IPS DF 6.9 (cell line): ENCODE measurements around the gene CRISPLD2.

Experiments used
- DNase-seq: peaks from one replicate; pipeline ENCODE4 v3.0.0-alpha.2; 2013; ENCODE audit warnings: low read depth, low spot score
- H3K27ac ChIP-seq: one replicate; pipeline ENCODE4 v1.5.1; 2013; ENCODE audit warnings: low read length, control low read depth
- H3K27me3 ChIP-seq: 2 replicates; pipeline ENCODE4 v1.6.1; 2013; ENCODE audit warnings: mild to moderate bottlenecking, low read length; ENCODE audit not compliant: control insufficient read depth, insufficient read depth
- H3K36me3 ChIP-seq: 2 replicates; pipeline ENCODE4 v1.6.1; 2013; ENCODE audit warnings: low read length; ENCODE audit not compliant: control insufficient read depth, insufficient read depth
- H3K4me1 ChIP-seq: 2 replicates; pipeline ENCODE4 v1.6.1; 2013; ENCODE audit warnings: low read length; ENCODE audit not compliant: control insufficient read depth, insufficient read depth
- H3K4me3 ChIP-seq: 2 replicates; pipeline ENCODE4 v1.5.1; 2013; ENCODE audit warnings: mild to moderate bottlenecking, low read length
- H3K9me3 ChIP-seq: 2 replicates; pipeline ENCODE4 v1.6.1; 2013; ENCODE audit warnings: low read length, inconsistent platforms; ENCODE audit not compliant: control insufficient read depth, insufficient read depth
- WGBS: extraction: QIAGEN DNeasy Blood & Tissue Kit; methylation state at CpG from one replicate; pipeline ENCODE4 v1.1.7; 2013; ENCODE audit warnings: mixed read lengths, missing lambda C conversion rate; ENCODE audit not compliant: insufficient read length, insufficient coverage; 5-methylcytosine and 5-hydroxymethylcytosine counted together

Gene CRISPLD2

DNA sequence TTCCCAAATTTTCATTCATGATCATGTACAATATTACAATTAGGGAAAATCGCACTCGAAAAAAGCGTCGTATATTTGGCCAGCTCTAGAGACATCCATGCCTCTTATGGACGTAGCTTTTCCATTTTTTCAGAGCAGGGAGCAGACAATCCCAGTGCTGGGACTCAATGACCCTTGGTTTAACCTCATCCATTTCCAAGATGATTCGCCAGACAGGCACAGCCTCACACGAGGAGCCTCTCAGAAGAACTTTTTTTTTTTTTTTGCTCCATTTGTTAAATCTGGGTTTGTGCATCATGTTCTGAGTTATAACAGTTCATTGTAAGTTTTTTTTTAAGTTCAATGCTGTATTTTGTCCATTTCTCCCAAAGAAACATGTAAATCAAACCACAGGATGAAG lies 99.5 kb downstream of the CRISPLD2 start:
- H3K27me3 ChIP-seq: no peaks in the 10 kb centered on the region
- no peak overlapping the region for H3K27ac ChIP-seq
- no peak for DNase-seq
- WGBS: no CpG with 5 or more reads among the region's 7 CpGs
- no peak overlapping the region for H3K4me3 ChIP-seq
- H3K36me3 ChIP-seq: no peaks in the 10 kb centered on the region
- no peaks in the 10 kb centered on the region for H3K9me3 ChIP-seq
- H3K4me1 ChIP-seq: no peaks in the 10 kb centered on the region

- H3K9me3 ChIP-seq: no peaks in the 10 kb centered on the region
- H3K36me3 ChIP-seq: no peaks in the 10 kb centered on the region
- no peak overlapping the region for H3K27ac ChIP-seq
- no peak for DNase-seq
- WGBS: no CpG with 5 or more reads among the region's 13 CpGs
- no peaks in the 10 kb centered on the region for H3K27me3 ChIP-seq
- H3K4me3 ChIP-seq: no peak overlapping the region
- H3K4me1 ChIP-seq: no peaks in the 10 kb centered on the region
Measured at GRCh38 chr16:84919708-84920107, 99.9 kb downstream of the CRISPLD2 start.

DNA sequence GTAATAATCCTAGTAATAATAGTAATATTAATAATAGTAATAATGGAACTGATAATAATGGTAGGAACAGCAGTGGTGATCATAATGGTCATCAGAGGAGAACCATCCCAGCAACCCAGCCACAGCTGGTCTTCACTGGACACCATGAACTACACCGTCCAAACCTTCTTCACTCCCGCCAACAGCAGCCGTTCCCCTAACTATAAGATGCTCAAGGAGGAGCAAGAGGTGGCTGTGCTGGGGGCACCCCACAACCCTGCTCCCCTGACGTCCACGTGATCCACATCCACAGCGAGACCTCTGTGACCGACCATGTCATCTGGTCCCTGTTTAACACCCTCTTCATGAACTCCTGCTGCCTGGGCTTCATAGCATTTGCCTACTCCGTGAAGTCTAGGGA lies 100.5 kb downstream of the CRISPLD2 start:
- Histone ChIP-seq H3K4me3 (no peak overlapping the region), H3K27me3 (no peaks in the 10 kb centered on the region)

GRCh38 chr16:84922351-84923120 lies 102.8 kb downstream of the CRISPLD2 start:
- no peaks in the 10 kb centered on the region for H3K36me3 ChIP-seq
- no peak for DNase-seq
- H3K27me3 ChIP-seq: no peaks in the 10 kb centered on the region
- no peaks in the 10 kb centered on the region for H3K4me1 ChIP-seq
- no peaks in the 10 kb centered on the region for H3K9me3 ChIP-seq
- no CpG with 5 or more reads among the region's 19 CpGs for WGBS
- H3K27ac ChIP-seq: no peak overlapping the region
- H3K4me3 ChIP-seq: no peak overlapping the region

More for the DNA sequence above, 100.5 kb downstream of the CRISPLD2 start:
- Histone ChIP-seq H3K27ac (no peak overlapping the region), H3K36me3 (no peaks in the 10 kb centered on the region), H3K9me3 (no peaks in the 10 kb centered on the region), H3K4me1 (no peaks in the 10 kb centered on the region)
- no peak for DNase-seq
- WGBS: no CpG with 5 or more reads among the region's 8 CpGs

- H3K9me3 ChIP-seq: no peaks in the 10 kb centered on the region
- H3K4me3 ChIP-seq: no peak overlapping the region
- H3K4me1 ChIP-seq: no peaks in the 10 kb centered on the region
- no peak for DNase-seq
- no CpG with 5 or more reads among the region's 23 CpGs for WGBS
- H3K27ac ChIP-seq: no peak overlapping the region
- H3K36me3 ChIP-seq: no peaks in the 10 kb centered on the region
- H3K27me3 ChIP-seq: no peaks in the 10 kb centered on the region
Measured at GRCh38 chr16:84924331-84925091, 104.7 kb downstream of the CRISPLD2 start.

- Histone ChIP-seq H3K9me3 (no peaks in the 10 kb centered on the region), H3K27ac (no peak overlapping the region), H3K4me1 (no peaks in the 10 kb centered on the region), H3K4me3 (no peak overlapping the region), H3K27me3 (no peaks in the 10 kb centered on the region), H3K36me3 (no peaks in the 10 kb centered on the region)
- no CpG with 5 or more reads among the region's 11 CpGs for WGBS
- peak; percentile 55 for DNase-seq
Measured at GRCh38 chr16:84925092-84925772, 105.4 kb downstream of the CRISPLD2 start.

DNA sequence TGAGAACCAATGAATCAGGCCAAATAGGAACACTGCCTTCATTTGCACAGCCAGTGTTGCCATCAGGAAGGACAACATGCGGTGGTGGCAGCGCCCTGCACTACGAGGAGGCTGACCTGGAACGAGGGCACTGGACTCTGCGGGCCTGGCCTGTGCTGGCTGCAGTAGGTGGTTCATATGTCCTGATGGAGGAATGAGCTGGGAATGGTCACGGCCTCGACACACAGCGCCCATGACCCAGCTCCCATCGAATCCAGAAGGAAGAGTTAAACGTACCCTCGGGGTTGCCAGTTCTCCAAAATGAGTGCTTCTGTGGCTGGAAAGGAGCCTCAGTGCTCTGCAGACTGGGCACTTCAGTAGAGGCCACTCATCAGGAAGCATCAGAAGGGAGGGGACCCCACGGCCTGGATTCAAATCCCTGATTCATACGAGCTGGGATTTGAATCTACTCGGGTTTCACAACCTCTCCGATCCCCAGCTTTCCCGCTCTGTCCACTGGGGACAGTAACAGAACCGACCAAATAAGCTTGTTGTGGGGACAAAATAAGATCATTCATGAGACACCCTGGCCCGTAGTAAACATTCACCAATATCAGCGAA lies 106.1 kb downstream of the CRISPLD2 start:
- Histone ChIP-seq H3K27me3 (no peaks in the 10 kb centered on the region), H3K9me3 (no peaks in the 10 kb centered on the region), H3K36me3 (no peaks in the 10 kb centered on the region), H3K4me1 (no peaks in the 10 kb centered on the region), H3K27ac (no peak overlapping the region), H3K4me3 (no peak overlapping the region)
- no peak for DNase-seq
- no CpG with 5 or more reads among the region's 19 CpGs for WGBS

- Histone ChIP-seq H3K27ac (no peak overlapping the region), H3K4me3 (no peak overlapping the region), H3K9me3 (no peaks in the 10 kb centered on the region), H3K27me3 (no peaks in the 10 kb centered on the region), H3K4me1 (no peaks in the 10 kb centered on the region), H3K36me3 (no peaks in the 10 kb centered on the region)
- WGBS: no CpG with 5 or more reads among the region's 7 CpGs
- DNase-seq: no peak
Measured at GRCh38 chr16:84926462-84926861, 106.7 kb downstream of the CRISPLD2 start.

DNA sequence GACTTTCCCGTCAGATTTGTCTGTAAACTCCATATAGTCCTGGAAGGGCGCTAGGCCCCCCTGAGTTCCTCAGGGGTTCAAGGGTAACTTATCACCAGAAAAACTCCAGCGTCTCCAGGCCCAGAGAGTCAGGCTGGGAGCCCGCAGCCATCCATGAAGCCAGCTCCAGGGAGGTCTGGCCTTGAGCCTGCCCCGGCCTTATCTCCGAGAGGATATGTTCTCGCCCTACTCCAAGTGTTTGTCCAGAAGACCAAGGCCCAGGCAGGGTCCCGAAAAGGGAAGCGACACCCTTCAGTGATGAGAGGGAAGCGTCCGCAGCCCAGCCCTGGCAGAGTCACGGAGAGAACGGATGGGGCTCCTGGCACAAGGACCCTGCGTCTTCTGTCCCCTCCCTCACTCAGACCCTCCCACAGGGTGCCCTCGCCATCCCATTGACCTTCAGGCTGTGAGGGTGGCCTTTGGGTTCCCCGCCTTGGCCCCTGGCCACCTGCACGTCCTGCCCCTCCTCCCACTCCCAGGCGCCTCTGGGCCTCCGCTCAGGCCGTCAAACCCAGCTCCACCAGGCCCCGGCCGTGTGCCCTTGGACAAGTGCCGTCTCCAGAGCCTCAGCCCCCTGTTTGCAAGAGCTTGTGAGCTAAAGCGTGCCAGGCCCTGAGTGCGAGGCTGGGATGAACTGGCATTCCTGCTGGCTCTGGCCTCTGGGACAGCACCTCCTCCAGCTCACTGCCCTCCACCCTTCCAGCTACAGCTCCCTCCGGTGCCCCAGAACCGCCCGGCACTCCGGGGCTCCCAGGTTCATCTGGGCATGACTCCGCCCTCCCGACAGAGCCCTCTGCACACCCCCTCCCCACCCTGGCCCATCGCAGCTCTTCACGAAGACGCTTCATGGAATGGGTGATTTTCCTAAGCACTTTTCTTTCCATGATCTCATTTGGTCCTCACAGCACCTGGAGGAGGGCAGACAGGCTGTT lies 108.1 kb downstream of the CRISPLD2 start:
- no CpG with 5 or more reads among the region's 34 CpGs for WGBS
- H3K4me1 ChIP-seq: no peaks in the 10 kb centered on the region

More for the DNA sequence above, 108.1 kb downstream of the CRISPLD2 start:
- Histone ChIP-seq H3K9me3 (no peaks in the 10 kb centered on the region), H3K4me3 (no peak overlapping the region), H3K27ac (no peak overlapping the region), H3K27me3 (no peaks in the 10 kb centered on the region), H3K36me3 (no peaks in the 10 kb centered on the region)
- no peak for DNase-seq
